LNCaP clone FGC (cell line): ENCODE measurements around the gene ZSWIM3.
"Not testable (repeated sequence)": the region's sequence is repeated elsewhere in the genome, so short reads cannot be mapped to it uniquely, and the experiment has no call there.

Source experiments
- DNase-seq: peaks from one replicate; pipeline ENCODE4 v3.0.0-alpha.2; 2011; ENCODE audit warnings: low read depth
- H3K4me3 ChIP-seq: 2 replicates; pipeline ENCODE4 v1.5.1; 2011; ENCODE audit warnings: mild to moderate bottlenecking, low read depth, low read length, control low read depth
- TF ChIP-seq, protein P1 (sequence below): IDR thresholded peaks from 2 replicates; pipeline ENCODE4 v1.5.1; 2012; ENCODE audit warnings: mild to moderate bottlenecking; ENCODE audit not compliant: control insufficient read depth, insufficient read depth; ENCODE audit errors: extremely low read depth

ZSWIM3 gene

DNA sequence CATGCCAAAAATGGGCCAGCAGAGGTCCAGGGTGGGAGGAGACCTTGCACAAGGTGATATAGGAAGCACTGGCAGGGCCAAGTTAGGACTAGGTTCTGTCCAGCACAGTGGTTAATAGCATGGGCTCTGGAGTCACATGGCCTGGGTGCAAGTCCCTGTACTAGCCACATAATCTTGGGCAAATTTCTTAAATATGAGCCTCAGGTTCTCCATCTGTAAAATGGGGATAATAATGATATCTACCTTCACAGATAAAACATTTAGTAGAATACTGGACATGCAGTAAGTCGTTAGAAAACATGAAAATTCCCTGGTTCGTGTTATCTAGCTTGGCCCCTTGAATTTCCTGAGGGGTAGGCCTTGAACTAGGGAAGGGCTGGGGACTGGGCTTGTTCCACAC lies 39.9 kb downstream of the ZSWIM3 start:
- H3K4me3 ChIP-seq = no peak overlapping the region
- no peak for DNase-seq
- TF ChIP-seq, protein P1, sequence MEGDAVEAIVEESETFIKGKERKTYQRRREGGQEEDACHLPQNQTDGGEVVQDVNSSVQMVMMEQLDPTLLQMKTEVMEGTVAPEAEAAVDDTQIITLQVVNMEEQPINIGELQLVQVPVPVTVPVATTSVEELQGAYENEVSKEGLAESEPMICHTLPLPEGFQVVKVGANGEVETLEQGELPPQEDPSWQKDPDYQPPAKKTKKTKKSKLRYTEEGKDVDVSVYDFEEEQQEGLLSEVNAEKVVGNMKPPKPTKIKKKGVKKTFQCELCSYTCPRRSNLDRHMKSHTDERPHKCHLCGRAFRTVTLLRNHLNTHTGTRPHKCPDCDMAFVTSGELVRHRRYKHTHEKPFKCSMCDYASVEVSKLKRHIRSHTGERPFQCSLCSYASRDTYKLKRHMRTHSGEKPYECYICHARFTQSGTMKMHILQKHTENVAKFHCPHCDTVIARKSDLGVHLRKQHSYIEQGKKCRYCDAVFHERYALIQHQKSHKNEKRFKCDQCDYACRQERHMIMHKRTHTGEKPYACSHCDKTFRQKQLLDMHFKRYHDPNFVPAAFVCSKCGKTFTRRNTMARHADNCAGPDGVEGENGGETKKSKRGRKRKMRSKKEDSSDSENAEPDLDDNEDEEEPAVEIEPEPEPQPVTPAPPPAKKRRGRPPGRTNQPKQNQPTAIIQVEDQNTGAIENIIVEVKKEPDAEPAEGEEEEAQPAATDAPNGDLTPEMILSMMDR = no peak

DNA sequence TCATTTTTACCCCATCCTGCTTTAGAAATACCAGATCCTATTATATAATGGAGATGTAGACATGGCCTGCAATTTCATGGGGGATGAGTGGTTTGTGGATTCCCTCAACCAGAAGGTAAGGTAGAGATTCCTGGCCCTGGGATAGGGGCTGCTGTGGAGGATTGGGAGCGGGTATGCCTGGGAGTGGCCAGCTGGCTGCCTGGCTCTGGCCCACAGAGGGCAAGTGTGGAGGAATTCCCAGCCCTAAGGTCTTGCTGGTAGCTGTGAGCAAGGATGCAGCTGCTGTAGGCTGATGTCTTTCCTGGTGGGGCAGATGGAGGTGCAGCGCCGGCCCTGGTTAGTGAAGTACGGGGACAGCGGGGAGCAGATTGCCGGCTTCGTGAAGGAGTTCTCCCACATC lies 40.3 kb downstream of the ZSWIM3 start:
- TF ChIP-seq, protein P1 = no peak
- no peak for DNase-seq
- H3K4me3 ChIP-seq = no peak overlapping the region

DNA sequence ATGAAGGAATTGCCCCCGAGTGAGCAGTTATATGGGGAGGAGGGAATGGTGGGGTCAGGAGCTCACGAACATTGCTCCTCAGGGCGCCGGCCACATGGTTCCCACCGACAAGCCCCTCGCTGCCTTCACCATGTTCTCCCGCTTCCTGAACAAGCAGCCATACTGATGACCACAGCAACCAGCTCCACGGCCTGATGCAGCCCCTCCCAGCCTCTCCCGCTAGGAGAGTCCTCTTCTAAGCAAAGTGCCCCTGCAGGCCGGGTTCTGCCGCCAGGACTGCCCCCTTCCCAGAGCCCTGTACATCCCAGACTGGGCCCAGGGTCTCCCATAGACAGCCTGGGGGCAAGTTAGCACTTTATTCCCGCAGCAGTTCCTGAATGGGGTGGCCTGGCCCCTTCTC lies 40.9 kb downstream of the ZSWIM3 start:
- TF ChIP-seq, protein P1 = no peak
- no peak for DNase-seq
- no peak overlapping the region for H3K4me3 ChIP-seq

DNA sequence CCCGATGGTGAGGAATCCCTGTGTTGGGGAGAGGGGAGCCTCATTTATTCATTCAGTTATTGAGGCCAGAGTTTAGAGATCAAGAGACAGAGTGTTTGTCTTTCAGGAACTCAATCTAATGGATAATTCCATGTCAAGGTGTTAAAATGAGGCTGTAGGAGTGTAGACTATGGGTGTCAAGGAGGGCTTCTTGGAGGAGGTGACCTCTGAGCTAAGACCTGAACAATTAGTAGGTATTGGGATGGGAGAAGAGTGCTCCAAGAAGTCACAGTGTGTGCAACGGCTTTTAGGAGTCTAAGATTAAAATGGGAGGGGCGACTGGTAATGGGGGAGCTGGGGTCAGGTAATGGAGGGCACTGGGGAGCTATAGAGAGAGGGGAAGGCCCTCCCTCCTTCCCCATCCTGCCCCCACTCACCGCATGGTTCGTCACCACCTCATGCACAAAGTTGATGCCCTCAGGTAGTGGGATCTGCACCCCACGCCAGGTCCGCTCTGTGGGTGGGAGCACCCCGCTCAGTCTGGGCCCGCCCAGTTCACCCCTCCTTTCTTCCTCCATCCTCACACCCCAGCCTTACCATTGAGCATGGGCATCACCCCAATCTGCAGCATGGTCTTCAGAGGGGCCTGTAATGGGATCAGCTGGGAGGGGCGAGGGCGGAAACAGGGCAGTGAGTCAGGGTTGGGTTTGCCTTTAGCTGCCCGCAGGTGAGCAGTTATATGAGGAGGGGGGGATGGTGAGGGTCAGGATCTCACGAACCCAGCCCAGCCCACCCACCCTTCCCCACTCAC lies 41.8 kb downstream of the ZSWIM3 start:
- DNase-seq = no peak
- H3K4me3 ChIP-seq = no peak overlapping the region
- TF ChIP-seq, protein P1 = no peak

DNA sequence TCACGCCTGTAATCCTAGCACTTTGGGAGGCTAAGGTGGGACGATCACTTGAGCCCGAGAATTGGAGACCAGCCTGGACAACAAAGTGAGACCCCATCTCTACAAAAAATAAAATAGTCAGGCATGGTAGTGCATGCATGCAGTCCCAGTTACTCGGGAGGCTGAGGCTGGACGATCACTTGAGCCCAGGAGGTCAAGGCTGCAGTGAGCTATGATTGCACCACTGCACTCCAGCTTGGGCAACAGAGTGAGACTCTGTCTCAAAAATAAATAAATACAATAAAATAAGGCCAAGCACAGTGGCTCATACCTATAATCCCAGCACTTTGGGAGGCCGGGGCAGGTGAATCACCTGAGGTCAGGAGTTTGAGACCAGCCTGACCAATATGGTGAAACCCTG lies 43.9 kb downstream of the ZSWIM3 start:
- not testable (repeated sequence) for H3K4me3 ChIP-seq, DNase-seq

DNA sequence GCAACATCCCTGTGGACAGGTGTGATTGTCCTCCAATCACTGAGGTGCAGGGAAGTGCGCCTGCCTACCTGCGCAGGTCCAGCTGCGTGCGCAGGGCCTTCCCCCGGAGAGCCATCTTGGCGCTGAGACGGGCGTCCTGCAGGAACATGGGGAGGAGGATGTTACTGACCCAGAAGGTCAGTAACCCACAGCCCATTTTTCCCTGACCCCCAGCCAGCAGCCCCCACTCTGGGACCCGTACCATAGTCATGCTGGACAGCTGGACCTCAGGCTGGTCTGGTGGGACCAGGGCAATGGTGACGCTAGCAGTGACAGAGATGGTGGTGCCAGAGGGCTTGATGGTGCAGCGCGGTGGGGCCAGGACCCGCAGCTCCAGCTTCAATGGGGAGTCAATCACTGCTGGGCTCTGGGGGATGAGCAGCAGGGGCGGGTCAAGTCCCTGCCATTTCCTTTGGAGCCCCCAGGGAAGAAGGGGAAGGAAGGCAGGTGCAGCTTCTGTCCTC lies 44.8 kb downstream of the ZSWIM3 start:
- no peak for DNase-seq
- TF ChIP-seq, protein P1 = no peak
- no peak overlapping the region for H3K4me3 ChIP-seq

DNA sequence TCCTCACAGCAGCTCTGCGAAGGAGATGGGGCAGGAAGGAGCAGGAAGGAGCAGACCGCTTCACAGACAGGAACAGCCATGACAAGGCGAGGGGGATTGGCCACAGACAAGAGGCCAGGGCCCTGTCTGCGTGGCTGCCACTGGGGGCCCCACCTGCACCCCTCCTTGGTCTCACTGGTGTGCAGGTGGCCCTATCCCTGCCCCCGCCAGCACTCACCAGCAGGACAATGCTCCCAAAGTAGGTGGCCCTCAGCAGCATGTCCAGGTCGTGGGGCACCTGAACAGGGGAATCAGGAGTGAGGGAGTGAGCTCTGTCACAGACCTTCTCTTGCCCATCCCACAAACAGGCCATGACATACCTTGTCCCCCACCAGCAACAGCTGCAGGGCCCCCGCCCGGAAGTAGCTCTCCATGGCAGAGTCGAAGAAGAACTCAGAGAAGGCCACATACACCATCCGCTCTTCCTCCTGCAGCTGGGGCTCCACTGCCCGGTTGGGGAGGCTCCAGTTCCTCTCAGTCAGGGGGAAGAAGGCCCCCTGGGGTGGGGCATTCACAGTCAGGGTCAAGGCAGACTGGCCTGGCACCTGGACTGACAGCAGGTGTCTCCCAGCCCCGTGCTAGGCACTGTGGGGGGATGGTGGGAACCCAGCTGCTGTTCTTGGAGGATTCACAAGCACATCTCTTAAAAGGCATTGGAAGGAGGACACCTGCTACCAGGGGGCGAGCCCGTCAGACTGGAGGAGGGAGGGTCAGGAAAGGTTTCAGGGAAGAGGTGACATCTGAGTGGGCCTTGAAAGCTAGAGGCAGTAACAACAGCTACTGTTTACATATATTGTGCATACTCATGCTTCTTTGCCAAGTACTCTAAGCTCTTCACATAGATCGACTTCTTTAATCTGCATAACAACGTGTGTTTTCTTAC lies 47.4 kb downstream of the ZSWIM3 start:
- TF ChIP-seq, protein P1 = no peak

More for the DNA sequence above, 47.4 kb downstream of the ZSWIM3 start:
- no peak for DNase-seq
- no peak overlapping the region for H3K4me3 ChIP-seq
